OCI-LY1 (cell line): ENCODE data around the gene GLI3.

Experiments
- H2AFZ ChIP-seq: fragments of 200-600 bp; sonication (generic), shearing (Covaris generic); 2 replicates; pipeline ENCODE4 v1.6.0; 2014; ENCODE audit warnings: antibody characterized with exemption, mild to moderate bottlenecking, low read length
- H3F3A ChIP-seq: fragments of 200-600 bp; sonication (generic), shearing (Covaris generic); 2 replicates; pipeline ENCODE4 v1.6.0; 2014; ENCODE audit warnings: mild to moderate bottlenecking, antibody characterized with exemption, low read length, moderate library complexity; ENCODE audit not compliant: insufficient read depth
- H3K27ac ChIP-seq: fragments of 200-600 bp; sonication (generic); 2 replicates; pipeline ENCODE4 v1.5.1; 2014; ENCODE audit warnings: low read length, mixed run types, mild to moderate bottlenecking, low read depth; ENCODE audit not compliant: poor library complexity, severe bottlenecking
- H3K27me3 ChIP-seq: fragments of 200-600 bp; sonication (generic); 2 replicates; pipeline ENCODE4 v1.6.0; 2014; ENCODE audit warnings: antibody characterized with exemption, mild to moderate bottlenecking, low read length, moderate library complexity; ENCODE audit not compliant: insufficient read depth
- H3K36me3 ChIP-seq: fragments of 200-600 bp; sonication (generic); 2 replicates; pipeline ENCODE4 v1.6.1; 2014; ENCODE audit warnings: mild to moderate bottlenecking, antibody characterized with exemption, low read length, moderate library complexity, mixed read lengths; ENCODE audit not compliant: insufficient read depth
- H3K4me1 ChIP-seq: fragments of 200-600 bp; sonication (generic); 2 replicates; pipeline ENCODE4 v1.5.1; 2014; ENCODE audit warnings: mild to moderate bottlenecking, low read length, moderate library complexity; ENCODE audit not compliant: insufficient read depth, severe bottlenecking
- H3K4me2 ChIP-seq: fragments of 200-600 bp; sonication (generic), shearing (Covaris generic); 2 replicates; pipeline ENCODE4 v1.6.1; 2014; ENCODE audit warnings: low read length
- H3K4me3 ChIP-seq: fragments of 200-600 bp; sonication (generic); 2 replicates; pipeline ENCODE4 v1.5.1; 2014; ENCODE audit warnings: low read length, low read depth, mild to moderate bottlenecking, mixed read lengths; ENCODE audit not compliant: poor library complexity, severe bottlenecking
- H3K79me2 ChIP-seq: fragments of 200-600 bp; shearing (Covaris generic); 2 replicates; pipeline ENCODE4 v1.6.1; 2016; ENCODE audit warnings: mixed run types, low read length, mixed read lengths; ENCODE audit not compliant: insufficient read depth
- H3K9ac ChIP-seq: fragments of 200-600 bp; sonication (generic), shearing (Covaris generic); 2 replicates; pipeline ENCODE4 v1.6.1; 2014; ENCODE audit warnings: mild to moderate bottlenecking, low read length, mixed read lengths
- H3K9me2 ChIP-seq: fragments of 200-600 bp; sonication (generic), shearing (Covaris generic); 2 replicates; pipeline ENCODE4 v1.6.1; 2014; ENCODE audit warnings: low read depth, mild to moderate bottlenecking, low read length, mixed read lengths
- H3K9me3 ChIP-seq: fragments of 200-600 bp; shearing (Covaris generic); 2 replicates; pipeline ENCODE4 v1.6.1; 2014; ENCODE audit warnings: low read length, mixed read lengths
- H4K20me1 ChIP-seq: fragments of 200-600 bp; sonication (generic), shearing (Covaris generic); 2 replicates; pipeline ENCODE4 v1.6.0; 2016; ENCODE audit warnings: mild to moderate bottlenecking, low read length; ENCODE audit not compliant: insufficient read depth
- EZH2 ChIP-seq: fragments of 200-600 bp; sonication (generic), shearing (Covaris generic); IDR thresholded peaks from 2 replicates; pipeline ENCODE4 v1.8.0; 2017; ENCODE audit warnings: borderline replicate concordance, mixed run types, mild to moderate bottlenecking, antibody characterized with exemption, low read length, moderate library complexity, mixed read lengths
- TF ChIP-seq, protein P1 (sequence below): fragments of 200-600 bp; sonication (generic), shearing (Covaris generic); IDR thresholded peaks from 2 replicates; pipeline ENCODE4 v1.5.1; 2017; ENCODE audit warnings: mild to moderate bottlenecking, antibody characterized with exemption, low read length, moderate library complexity, mixed read lengths

GLI3 gene

DNA sequence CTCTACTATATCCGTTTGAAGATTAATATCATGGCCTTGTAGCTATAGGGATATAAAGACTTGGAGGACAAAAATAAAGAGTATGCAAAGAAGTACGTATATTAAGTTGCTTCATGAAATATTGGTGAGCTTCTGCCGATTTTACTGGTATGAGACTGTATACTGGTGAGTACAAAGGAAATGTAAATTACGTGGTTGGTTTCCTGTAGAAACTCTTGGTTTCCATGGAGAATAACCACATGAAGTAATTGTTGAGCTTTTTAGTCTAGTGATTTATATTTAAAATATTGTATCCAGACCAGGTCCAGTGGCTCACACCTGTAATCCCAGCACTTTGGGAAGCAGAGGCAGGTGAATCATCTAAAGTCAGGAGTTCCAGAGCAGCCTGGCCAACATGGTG lies 32.2 kb upstream of the GLI3 start:
- no peak overlapping the region for H3K9ac ChIP-seq
- TF ChIP-seq, protein P1, sequence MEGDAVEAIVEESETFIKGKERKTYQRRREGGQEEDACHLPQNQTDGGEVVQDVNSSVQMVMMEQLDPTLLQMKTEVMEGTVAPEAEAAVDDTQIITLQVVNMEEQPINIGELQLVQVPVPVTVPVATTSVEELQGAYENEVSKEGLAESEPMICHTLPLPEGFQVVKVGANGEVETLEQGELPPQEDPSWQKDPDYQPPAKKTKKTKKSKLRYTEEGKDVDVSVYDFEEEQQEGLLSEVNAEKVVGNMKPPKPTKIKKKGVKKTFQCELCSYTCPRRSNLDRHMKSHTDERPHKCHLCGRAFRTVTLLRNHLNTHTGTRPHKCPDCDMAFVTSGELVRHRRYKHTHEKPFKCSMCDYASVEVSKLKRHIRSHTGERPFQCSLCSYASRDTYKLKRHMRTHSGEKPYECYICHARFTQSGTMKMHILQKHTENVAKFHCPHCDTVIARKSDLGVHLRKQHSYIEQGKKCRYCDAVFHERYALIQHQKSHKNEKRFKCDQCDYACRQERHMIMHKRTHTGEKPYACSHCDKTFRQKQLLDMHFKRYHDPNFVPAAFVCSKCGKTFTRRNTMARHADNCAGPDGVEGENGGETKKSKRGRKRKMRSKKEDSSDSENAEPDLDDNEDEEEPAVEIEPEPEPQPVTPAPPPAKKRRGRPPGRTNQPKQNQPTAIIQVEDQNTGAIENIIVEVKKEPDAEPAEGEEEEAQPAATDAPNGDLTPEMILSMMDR = no peak
- no peak for TF ChIP-seq EZH2
- no peaks in the 10 kb centered on the region for H3K36me3 ChIP-seq
- H3K27ac ChIP-seq = no peak overlapping the region
- H2AFZ ChIP-seq = no peak overlapping the region
- no peaks in the 10 kb centered on the region; the same call in 1 of the 2 replicates for H3K27me3 ChIP-seq
- H4K20me1 ChIP-seq = no peaks in the 10 kb centered on the region
- H3F3A ChIP-seq = no peaks in the 10 kb centered on the region
- no peaks in the 10 kb centered on the region for H3K79me2 ChIP-seq
- no peaks in the 10 kb centered on the region for H3K9me2 ChIP-seq
- H3K4me1 ChIP-seq = peaks cover 12% of the 10 kb centered on the region
- no peak overlapping the region for H3K4me2 ChIP-seq
- H3K4me3 ChIP-seq = no peak overlapping the region
- H3K9me3 ChIP-seq = no peaks in the 10 kb centered on the region

DNA sequence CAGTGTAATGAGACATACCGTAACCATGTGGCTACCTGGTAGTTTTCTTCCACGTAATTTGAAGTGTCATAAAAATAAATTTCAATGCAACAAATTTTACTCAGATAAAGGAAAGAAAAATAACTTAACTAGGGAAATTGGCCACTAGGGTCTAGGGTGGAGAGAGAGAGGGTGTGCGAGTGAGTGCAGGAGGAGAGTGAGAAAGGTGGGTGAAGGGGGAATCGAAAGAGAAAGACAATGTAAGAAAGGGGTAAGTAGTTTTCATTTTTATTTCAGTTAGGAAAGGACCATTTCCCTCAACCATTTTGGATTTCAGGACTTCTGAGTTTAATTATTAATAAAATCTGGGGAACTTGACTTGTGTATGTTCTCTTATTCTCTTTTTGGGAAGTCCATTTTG lies 27.7 kb upstream of the GLI3 start:
- Histone ChIP-seq H3K9me2 (no peaks in the 10 kb centered on the region), H3K9ac (no peak overlapping the region), H3K79me2 (no peaks in the 10 kb centered on the region), H2AFZ (no peak overlapping the region), H3K36me3 (no peaks in the 10 kb centered on the region), H3F3A (no peaks in the 10 kb centered on the region), H3K4me2 (no peak overlapping the region), H3K27ac (no peak overlapping the region), H3K4me3 (no peak overlapping the region), H4K20me1 (no peaks in the 10 kb centered on the region), H3K9me3 (no peaks in the 10 kb centered on the region), H3K27me3 (no peaks in the 10 kb centered on the region; the same call in 1 of the 2 replicates), H3K4me1 (peaks cover 12% of the 10 kb centered on the region)
- TF ChIP-seq EZH2 = no peak
- TF ChIP-seq, protein P1 = no peak

DNA sequence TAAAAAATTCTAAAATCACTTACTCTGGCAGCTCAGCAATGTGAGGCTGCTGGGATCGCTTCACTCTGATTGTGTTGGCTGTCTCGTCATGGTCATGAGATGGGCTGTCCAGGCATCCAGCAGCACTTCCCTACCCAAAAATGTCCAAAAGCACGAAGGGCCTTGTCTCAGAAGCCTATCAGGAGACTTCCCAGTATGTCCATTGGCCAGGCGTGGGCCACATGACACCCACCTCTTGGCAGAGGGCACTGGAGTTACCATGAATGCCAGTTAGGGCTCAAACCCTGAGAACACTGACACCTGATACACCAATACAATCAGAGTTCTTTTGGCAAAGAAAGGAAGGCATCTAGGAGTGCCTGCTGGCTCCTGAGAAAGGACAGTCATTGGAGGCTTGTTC lies 27.0 kb upstream of the GLI3 start:
- no peak overlapping the region for H2AFZ ChIP-seq
- no peak overlapping the region for H3K4me2 ChIP-seq
- H3K27ac ChIP-seq = no peak overlapping the region
- TF ChIP-seq, protein P1 = no peak
- TF ChIP-seq EZH2 = no peak
- H3K9me3 ChIP-seq = no peaks in the 10 kb centered on the region
- H3K9ac ChIP-seq = no peak overlapping the region
- no peak overlapping the region for H3K4me3 ChIP-seq
- H4K20me1 ChIP-seq = no peaks in the 10 kb centered on the region
- no peaks in the 10 kb centered on the region for H3K36me3 ChIP-seq
- no peaks in the 10 kb centered on the region; the same call in 1 of the 2 replicates for H3K27me3 ChIP-seq
- H3K9me2 ChIP-seq = no peaks in the 10 kb centered on the region
- H3F3A ChIP-seq = no peaks in the 10 kb centered on the region
- no peaks in the 10 kb centered on the region for H3K79me2 ChIP-seq
- peaks cover 6% of the 10 kb centered on the region for H3K4me1 ChIP-seq
